GM12892 (cell line): ENCODE measurements around the gene TTC31.

Source experiments
- DNase-seq: peaks from one replicate; pipeline ENCODE4 v3.0.0; 2011; ENCODE audit not compliant: insufficient read length
- FAIRE-seq: peaks from 2 replicates; lab custom pipeline; 2011; peaks lifted over from hg19 to GRCh38; lab: Jason Lieb, UNC
- POLR2A ChIP-seq: IDR thresholded peaks from 2 replicates; pipeline ENCODE4 v1.6.1; 2011; ENCODE audit warnings: low read depth, low read length, control low read depth
- POLR2AphosphoS5 ChIP-seq: IDR thresholded peaks from 2 replicates; pipeline ENCODE4 v1.6.1; 2011; ENCODE audit warnings: low read depth, low read length, control low read depth
- TAF1 ChIP-seq: IDR thresholded peaks from 2 replicates; pipeline ENCODE4 v1.6.1; 2011; ENCODE audit warnings: low read depth, mild to moderate bottlenecking, control low read depth, low read length, borderline replicate concordance

Gene TTC31

DNA sequence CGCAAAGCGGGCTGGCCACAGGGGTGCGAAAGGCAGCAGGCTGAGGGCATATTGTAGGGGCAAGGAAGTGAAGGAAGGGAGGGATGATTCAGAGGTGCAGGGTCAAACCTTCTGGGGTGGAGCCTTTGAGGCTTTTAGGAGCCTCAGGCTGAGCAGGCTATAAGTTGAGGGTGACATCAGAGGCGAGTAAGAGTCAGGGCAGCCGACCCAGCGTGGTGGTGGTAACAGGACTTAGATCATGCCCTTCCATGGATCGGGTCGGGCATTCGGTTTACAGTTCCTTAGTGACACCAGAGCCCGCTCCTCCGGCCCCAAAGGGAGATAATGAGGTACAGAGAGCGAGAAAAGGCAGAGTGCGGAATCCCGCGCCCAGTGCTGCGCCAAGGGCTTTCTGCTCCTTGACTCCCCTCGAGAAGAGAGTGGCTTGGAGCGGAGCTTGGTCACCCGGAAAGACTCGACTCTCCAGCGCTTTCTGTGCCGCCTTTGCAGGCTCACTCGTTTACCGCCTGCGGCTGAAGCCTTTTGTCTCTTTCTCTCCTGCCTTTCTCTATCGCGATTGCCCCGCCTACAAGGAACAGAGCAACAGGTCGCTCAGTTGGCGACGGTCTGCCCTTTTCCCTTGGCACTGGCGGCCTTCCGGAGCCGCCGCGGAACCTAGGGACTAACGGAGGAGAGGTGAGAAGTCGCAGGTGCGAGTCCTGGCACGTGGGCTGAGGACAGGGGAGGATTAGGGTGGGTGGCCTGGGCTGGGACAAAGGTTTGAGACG, 15.8 kb downstream of the TTC31 start:
- FAIRE-seq: peak; percentile 36
- TF ChIP-seq TAF1 (no peak), POLR2A (no peak), POLR2AphosphoS5 (no peak)
- no peak for DNase-seq

DNA sequence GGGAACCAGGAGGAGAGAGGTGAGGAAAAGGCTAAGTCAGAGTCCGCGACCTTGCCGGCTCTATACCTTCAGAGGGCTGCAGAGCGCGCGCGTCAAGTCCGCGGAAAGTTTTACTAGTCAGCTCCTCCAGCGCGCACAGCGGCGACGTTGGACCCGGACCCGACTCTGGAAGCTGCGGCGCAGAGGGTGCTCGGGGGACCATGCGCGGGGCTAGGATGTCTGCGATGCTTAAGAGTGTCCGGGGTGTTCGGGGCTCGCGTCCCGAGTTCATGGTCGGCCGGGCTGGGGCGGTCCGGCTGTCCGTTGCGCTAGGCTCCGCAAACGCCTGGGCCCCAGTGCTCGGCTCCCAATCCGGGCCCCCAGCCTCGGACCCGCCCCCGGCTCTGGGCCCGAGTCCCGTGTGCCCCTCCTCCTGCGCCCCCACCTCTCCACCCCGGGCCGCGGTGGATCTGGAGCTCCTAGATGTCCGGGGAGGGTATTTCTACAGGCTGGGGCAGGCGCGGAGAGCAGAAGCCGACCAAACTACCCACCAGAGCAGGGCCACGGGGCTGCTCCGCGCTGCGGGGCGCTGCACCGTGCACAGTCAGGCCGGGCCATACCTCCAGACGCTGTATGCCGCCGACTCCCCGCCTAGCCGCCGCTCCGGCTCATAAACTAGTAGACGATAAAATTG, 16.5 kb downstream of the TTC31 start, which contains the start of gene LBX2:
Gene LBX2 (minus strand): TSS at position 337 of the 673 bp plus-strand sequence. CDS start 66 bp downstream, at position 271.
- no peak for TF ChIP-seq TAF1
- no peak for TF ChIP-seq POLR2A
- TF ChIP-seq POLR2AphosphoS5: no peak
- no peak for FAIRE-seq
- DNase-seq: no peak

DNA sequence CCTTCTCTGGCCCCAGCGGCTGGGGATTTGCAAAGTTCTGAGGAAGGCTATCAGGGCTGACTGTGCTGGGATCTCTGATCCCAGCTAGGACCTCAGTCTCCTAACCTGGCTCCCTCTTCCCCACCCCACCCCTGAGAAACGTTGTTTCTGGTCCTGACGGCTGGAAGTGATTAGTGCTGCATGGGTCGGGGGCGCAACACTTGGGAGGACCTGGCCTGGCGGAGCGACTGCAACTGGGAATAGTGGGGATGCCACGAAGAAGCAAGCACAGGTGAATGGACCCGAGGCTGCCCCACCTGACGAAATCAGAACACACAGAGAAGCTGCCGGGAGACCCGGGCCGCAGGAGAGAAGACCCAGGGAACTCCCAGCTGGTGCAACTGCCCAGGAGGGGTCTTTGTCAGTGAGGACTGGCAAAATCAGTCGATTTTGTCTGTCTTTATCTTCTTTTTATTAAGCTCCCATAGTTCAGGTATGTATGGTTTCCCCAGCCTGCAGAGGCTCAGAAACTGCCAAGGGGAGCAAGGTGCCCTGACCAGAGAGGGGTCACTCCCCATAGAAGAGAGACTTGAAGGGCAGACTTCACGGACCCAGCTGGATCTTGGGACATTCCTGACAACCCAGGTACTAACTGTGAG, 17.2 kb downstream of the TTC31 start:
- TF ChIP-seq TAF1 (no peak), POLR2AphosphoS5 (no peak), POLR2A (no peak)
- no peak for FAIRE-seq
- DNase-seq: no peak

DNA sequence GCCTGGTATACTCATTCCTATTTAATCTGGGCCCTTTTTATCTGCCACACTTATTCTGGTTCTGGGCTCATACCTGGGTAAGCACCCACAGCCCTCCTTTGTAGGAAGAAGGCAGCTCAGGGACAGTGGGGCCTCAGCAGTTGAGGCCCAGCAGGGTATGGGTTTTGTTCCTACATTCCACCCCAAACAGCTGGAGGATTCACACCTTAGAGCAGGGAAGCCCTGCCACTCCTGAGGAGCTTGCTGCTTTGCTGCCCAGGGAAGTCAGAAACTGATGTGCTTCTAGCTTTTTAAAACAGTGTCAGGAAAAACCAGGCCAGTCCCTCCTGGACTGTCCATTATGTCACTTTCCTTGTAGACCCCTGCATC, 17.7 kb downstream of the TTC31 start:
- TF ChIP-seq POLR2A: no peak
- no peak for TF ChIP-seq TAF1
- no peak for TF ChIP-seq POLR2AphosphoS5
- FAIRE-seq: no peak
- DNase-seq: no peak

DNA sequence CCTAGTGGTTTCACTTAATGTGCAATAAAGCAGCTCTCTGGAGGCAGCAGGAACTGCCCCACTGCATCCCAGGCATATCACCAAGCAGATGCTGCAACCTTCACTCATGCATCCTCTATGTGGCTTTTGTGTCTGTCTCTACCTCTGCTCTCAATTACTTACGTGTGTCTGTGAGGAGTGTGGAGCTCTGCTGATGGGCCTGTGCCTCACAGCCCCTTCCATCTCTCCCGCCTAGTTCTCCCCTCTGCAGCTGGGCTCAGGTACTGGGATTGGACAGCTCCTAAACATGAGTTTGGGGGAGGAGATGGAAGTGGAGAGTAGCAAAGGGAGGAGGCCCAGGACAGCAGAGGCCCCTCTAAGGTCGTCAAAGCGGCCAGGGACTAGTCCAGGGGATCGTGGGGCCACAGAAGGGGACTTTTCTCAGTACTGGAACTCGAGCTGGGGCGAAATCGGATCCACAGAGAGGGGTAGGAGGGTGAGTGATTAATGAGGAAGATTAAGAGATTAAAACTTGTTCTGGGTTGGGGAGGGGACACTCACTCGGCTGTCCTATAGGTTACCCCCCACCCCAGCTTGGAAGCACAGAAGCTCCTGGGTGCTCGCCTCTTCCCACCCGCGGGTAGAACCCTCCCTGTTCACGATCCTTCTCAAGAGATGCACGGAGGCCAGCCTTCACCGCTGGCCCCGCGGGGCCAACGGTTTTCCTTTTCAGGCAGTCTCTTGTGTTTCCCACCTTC, 18.6 kb downstream of the TTC31 start:
- FAIRE-seq (no peak), DNase-seq (no peak)

DNA sequence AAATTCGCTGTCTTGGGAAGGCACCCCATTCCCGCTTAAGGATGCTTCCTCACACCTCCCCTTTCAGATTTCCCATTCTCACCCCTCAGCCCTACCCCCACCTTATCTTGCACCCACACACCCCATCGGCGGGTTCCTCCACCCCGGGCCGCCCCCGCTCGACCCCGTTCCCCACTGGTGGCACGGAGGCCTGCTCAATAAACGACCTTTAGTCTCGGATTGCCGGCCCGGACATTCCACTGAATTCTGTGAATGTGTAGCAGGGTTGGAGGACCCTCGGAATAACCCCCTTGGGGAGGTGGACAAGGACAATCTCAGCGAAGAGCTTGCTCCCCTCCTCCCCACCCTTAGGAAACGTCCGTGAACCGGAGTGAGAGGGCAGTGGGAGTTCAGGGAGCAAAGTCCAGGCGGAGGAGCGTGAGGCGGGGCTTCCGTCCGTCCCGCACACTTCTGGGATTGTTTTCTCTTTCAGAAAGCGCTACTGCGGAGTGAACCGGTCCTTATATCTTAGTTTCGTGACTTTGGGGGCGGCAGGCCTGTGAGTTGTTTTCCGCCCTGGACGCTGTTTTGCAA, 19.4 kb downstream of the TTC31 start:
- FAIRE-seq: no peak
- TF ChIP-seq TAF1 (no peak), POLR2A (no peak), POLR2AphosphoS5 (no peak)
- DNase-seq: no peak

More for the DNA sequence above, 18.6 kb downstream of the TTC31 start:
- no peak for TF ChIP-seq TAF1
- no peak for TF ChIP-seq POLR2A
- no peak for TF ChIP-seq POLR2AphosphoS5

DNA sequence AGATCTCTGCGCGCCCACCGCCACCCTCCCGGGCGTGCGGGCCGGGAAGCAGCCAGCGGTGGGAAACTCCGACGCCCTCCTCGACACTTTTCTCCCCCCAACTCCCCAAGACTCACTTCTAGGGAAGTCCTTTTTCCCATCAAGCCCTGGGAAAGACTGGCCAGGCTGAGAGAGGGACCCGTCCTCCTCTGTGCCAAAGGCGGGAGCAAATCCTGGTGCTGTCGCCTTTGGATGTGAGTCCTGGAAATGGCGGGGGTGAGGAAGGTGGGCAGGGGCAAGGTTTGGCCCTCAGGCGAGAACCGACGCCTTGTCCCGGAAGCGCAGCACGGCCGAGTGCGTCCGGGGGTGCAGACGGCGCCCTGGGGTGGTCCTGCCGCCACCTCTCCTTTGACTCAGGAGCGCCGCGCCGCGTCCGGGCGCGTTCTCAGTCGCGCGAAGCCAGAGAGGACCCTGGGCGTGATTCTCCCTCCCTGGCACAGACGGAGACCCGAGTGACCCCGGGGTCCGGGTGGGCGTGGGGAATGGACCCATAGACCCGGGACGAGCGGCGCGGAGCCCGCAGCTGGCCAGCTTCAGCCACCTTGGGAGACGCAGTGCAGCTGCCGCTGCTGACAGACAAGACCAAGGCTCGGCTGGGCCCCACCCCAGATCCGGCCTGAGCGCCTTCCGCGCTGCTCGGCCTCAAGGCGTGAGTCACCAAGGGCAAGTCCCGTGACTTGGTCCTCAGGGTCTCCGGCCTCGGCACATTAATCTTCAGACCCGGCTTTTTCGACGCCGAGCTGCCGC, 20.0 kb downstream of the TTC31 start:
- peak; percentile 76 for FAIRE-seq

DNA sequence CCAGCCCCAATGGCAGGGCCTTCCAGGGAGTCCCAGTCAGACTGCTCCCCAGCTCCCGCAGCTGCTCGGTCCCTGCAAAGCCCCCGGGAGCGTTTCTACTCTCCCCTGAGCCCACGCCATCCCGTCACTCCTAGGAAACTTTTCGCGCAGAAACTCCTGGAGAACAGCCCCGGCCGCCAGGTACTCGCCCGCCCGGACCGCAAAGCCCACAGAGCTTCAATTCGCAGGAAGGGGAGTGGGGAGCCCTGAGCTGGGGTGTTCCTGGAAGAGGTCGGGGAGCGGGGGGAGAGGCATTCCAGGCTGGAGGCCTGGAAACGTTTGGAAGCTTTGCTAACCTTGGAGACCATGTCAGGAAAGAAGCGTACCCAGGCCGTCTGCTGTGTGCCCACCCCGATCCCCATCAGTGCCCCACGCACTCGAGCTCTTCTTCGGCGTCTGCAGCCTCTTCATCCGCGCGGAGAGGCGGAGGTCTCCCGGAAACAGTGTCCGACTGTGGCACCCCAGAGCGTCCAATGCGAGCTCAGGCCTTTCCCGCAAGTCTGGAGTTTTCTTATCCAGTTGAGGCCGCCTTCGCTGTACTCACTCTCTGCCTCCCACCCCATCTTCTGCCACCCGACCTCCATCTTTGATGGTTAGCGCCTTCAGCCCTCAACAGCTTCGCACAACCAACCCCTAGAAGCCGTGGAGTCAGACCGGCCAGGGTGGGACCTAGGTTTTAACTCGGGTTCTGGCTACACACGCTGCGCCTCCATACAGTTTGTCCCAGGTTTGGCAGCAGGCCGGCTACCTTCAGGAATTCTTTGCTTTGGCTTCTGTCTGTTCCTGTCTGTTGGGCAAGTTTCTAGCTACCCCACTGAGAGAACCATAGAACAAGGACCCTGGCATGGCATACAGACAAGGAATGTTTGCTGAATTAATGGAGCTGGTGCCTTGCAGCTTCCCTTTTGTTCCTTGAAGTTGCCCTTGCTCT, 20.9 kb downstream of the TTC31 start:
- DNase-seq (no peak), FAIRE-seq (no peak)
- 0 out of 2 replicates have a peak, but pooled peaks have one; percentile 18 for TF ChIP-seq POLR2AphosphoS5
- TF ChIP-seq POLR2A: no peak
- no peak for TF ChIP-seq TAF1

More for the DNA sequence above, 20.0 kb downstream of the TTC31 start:
- DNase-seq: peak; percentile 84
- TF ChIP-seq TAF1: no peak
- TF ChIP-seq POLR2A: peak; percentile 58; the same call in 1 of the 2 replicates

DNA sequence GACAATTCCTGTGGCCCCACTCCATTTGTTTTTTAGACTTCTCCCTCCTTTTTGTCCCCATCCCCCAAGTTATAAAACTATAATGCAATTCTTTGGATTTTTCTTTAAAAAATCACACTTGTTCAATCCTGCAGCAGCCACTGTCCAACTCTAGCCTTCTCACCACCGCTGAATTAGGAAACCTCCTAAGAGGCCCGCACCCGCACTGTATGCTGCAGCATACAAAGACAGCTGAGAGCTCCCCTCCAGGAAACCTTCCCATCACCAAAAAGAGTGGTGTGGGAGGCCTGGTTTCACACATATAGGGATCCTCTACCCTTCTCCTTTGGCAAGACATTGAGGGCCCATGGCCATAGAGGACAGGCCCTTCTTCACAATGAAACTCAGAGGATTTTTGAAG, 21.7 kb downstream of the TTC31 start:
- FAIRE-seq: no peak
- DNase-seq: no peak
- TF ChIP-seq POLR2A (no peak), TAF1 (no peak), POLR2AphosphoS5 (no peak)
